Fibroblast of villous mesenchyme (primary cell): ENCODE data around the gene DNAJB12. TPM values are rescaled to one million over a fixed set of nuclear protein-coding genes. Genes with fewer than 3 reads are reported as not detected.

Experiments
- DNase-seq: peaks from one replicate; pipeline ENCODE4 v3.0.0-alpha.2; 2010; ENCODE audit warnings: low read depth
- H3K4me3 ChIP-seq: 2 replicates; pipeline ENCODE4 v1.5.1; 2011; ENCODE audit warnings: low read depth, mild to moderate bottlenecking, low read length
- CTCF ChIP-seq: IDR thresholded peaks from 2 replicates; pipeline ENCODE4 v1.5.1; 2012; ENCODE audit warnings: low read depth, mild to moderate bottlenecking, low read length; ENCODE audit not compliant: insufficient read depth
- total RNA-seq: library from RNA; depleted of rRNA; stranded (reverse); fragments of >200 nt; gene quantifications from 2 replicates; pipeline ENCODE4 v1.2.3, GENCODE V29; 2012

Gene DNAJB12
- total RNA-seq, 1 donor = 32.8 TPM

GRCh38 chr10:72314263-72314662 is 40.5 kb downstream of the DNAJB12 start:
- no peak for DNase-seq
- no peak for TF ChIP-seq CTCF
- no peak overlapping the region for H3K4me3 ChIP-seq

- DNase-seq = no peak
- H3K4me3 ChIP-seq = no peak overlapping the region
- no peak for TF ChIP-seq CTCF
Measured at GRCh38 chr10:72312865-72313391, 41.8 kb downstream of the DNAJB12 start.

GRCh38 chr10:72311667-72312066 is 43.1 kb downstream of the DNAJB12 start:
- no peak overlapping the region for H3K4me3 ChIP-seq
- no peak for DNase-seq
- TF ChIP-seq CTCF = no peak

GRCh38 chr10:72310636-72311035 is 44.1 kb downstream of the DNAJB12 start:
- DNase-seq = no peak
- no peak for TF ChIP-seq CTCF
- no peak overlapping the region for H3K4me3 ChIP-seq

DNA sequence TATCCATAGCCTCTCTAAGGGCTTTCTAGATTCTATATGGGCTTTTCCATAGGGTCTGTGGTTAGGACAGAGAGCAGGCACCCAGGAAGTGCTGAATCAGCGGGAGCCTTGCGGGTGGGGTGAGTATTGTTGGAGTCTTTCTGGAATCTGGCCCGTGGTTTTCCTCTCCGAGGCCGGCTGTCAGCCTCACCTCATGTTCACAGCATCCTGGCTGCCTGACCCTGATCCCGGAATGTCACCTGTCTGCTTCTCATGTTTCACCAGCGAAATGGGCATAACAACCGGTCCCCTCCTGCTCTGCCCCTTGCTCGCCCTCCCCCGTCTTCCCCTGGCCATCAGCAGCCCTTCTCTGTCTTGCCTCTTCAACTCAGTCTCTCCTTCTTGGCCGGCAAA is 44.5 kb downstream of the DNAJB12 start:
- no peak for TF ChIP-seq CTCF
- no peak overlapping the region for H3K4me3 ChIP-seq
- DNase-seq = peak; percentile 70

DNA sequence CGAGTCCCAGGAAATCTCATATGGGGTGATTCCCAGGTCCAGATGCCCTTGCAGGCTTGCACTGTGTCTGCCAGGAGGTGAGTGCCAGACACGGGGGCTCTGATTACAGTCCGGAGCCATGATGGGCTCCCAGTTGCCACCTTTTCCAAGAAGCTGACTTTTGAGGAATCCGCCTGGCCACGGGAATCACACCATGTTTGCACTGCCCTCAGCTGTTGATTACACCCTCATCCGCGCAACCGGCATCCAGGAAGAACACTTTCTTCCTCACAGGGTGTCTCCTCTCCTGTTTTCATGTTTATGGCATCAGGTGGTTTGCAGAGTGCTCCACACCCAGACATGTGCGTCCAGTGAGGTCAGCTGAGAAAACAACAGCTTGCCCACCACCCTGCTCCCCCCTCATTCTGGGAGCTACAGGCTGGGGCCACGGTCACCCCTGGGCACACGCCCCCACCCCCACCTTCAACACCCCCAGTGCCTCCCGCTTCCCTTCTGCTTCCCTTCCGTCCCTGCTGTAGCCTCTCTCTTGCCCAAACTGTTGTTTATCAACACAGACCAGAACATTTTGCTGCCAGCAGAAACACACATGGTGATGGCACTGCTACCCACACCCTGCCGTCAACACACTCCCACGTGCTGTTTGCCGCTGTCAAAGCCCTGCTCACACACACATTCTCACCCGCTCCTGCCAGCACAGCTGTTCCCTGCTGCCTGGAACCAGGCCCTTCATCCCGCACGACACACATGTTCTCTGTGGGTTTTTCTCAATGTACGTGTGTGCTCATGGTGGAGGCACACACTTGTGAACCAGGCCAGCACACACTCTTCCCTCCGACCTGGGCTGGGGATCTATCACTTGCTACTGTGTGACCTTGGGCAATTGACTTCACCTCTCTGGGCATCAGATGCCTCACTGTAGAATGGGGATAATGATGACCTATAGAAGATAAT is 45.2 kb downstream of the DNAJB12 start:
- no peak overlapping the region for H3K4me3 ChIP-seq
- DNase-seq = peak; percentile 80
- no peak for TF ChIP-seq CTCF
